ENCODE measurements around the gene C16orf86.

C16orf86 gene

GRCh38 chr16:67648764-67649407 lies 17.7 kb upstream of the C16orf86 start:
- H3K4me3 Mint-ChIP-seq = no peak overlapping the region
- no peaks in the 10 kb centered on the region for H3K9me3 Mint-ChIP-seq
- peaks cover 9 to 14% of the 10 kb centered on the region in 2 donors for H3K4me1 Mint-ChIP-seq (ENCODE audit: low read depth in 2 of 2)
- H3K27ac Mint-ChIP-seq = peak overlapping the region in 1 of 2 donors; percentile 51
- H3K27me3 Mint-ChIP-seq = no peaks in the 10 kb centered on the region
- peaks cover 27% of the 10 kb centered on the region for H3K36me3 Mint-ChIP-seq (ENCODE audit: insufficient read depth)
- ATAC-seq (replicated peaks) = no peak
- no peak for DNase-seq

- DNase-seq = no peak
- Mint-ChIP-seq H3K4me3 (no peak overlapping the region), H3K27ac (no peak overlapping the region), H3K36me3 (ENCODE audit: insufficient read depth) (peaks cover 30% of the 10 kb centered on the region), H3K9me3 (no peaks in the 10 kb centered on the region), H3K4me1 (ENCODE audit: low read depth in 2 of 2) (peaks cover 6 to 12% of the 10 kb centered on the region in 2 donors), H3K27me3 (no peaks in the 10 kb centered on the region)
- ATAC-seq (replicated peaks) = no peak
Measured at GRCh38 chr16:67649494-67649931, 17.1 kb upstream of the C16orf86 start.

GRCh38 chr16:67650023-67650422 lies 16.6 kb upstream of the C16orf86 start:
- DNase-seq = no peak
- peaks cover 5 to 11% of the 10 kb centered on the region in 2 donors for H3K4me1 Mint-ChIP-seq (ENCODE audit: low read depth in 2 of 2)
- H3K36me3 Mint-ChIP-seq (ENCODE audit: insufficient read depth) = peaks cover 30% of the 10 kb centered on the region
- ATAC-seq (replicated peaks) = no peak
- H3K4me3 Mint-ChIP-seq = no peak overlapping the region
- no peaks in the 10 kb centered on the region for H3K27me3 Mint-ChIP-seq
- H3K27ac Mint-ChIP-seq = no peak overlapping the region
- H3K9me3 Mint-ChIP-seq = no peaks in the 10 kb centered on the region

GRCh38 chr16:67651039-67651438 lies 15.6 kb upstream of the C16orf86 start:
- no peak for ATAC-seq (replicated peaks)
- Mint-ChIP-seq H3K36me3 (ENCODE audit: insufficient read depth) (peaks cover 38% of the 10 kb centered on the region), H3K4me1 (ENCODE audit: low read depth in 2 of 2) (peaks cover 5 to 6% of the 10 kb centered on the region in 2 donors), H3K27me3 (no peaks in the 10 kb centered on the region), H3K9me3 (no peaks in the 10 kb centered on the region), H3K4me3 (no peak overlapping the region), H3K27ac (no peak overlapping the region)
- no peak for DNase-seq

GRCh38 chr16:67651847-67652246 lies 14.8 kb upstream of the C16orf86 start:
- Mint-ChIP-seq H3K9me3 (no peaks in the 10 kb centered on the region), H3K4me3 (no peak overlapping the region), H3K27me3 (no peaks in the 10 kb centered on the region), H3K27ac (peak overlapping the region in 1 of 2 donors; percentile 87), H3K36me3 (ENCODE audit: insufficient read depth) (peaks cover 42% of the 10 kb centered on the region), H3K4me1 (ENCODE audit: low read depth in 2 of 2) (peaks cover under 1 to 4% of the 10 kb centered on the region in 2 donors)
- ATAC-seq (replicated peaks) (no peak), DNase-seq (no peak)

- ATAC-seq (replicated peaks) (no peak), DNase-seq (no peak)
- H3K27me3 Mint-ChIP-seq = no peaks in the 10 kb centered on the region
- H3K27ac Mint-ChIP-seq = peak overlapping the region in 1 of 2 donors; percentile 87
- no peaks in the 10 kb centered on the region for H3K9me3 Mint-ChIP-seq
- H3K4me1 Mint-ChIP-seq (ENCODE audit: low read depth in 2 of 2) = peaks cover 0 to 4% of the 10 kb centered on the region in 2 donors
- peaks cover 43% of the 10 kb centered on the region for H3K36me3 Mint-ChIP-seq (ENCODE audit: insufficient read depth)
- H3K4me3 Mint-ChIP-seq = no peak overlapping the region
Measured at GRCh38 chr16:67652578-67653127, 14.0 kb upstream of the C16orf86 start.

GRCh38 chr16:67653128-67653788 lies 13.4 kb upstream of the C16orf86 start:
- Mint-ChIP-seq H3K36me3 (ENCODE audit: insufficient read depth) (peaks cover 43% of the 10 kb centered on the region), H3K4me1 (ENCODE audit: low read depth in 2 of 2) (peaks cover 0 to 4% of the 10 kb centered on the region in 2 donors), H3K27me3 (no peaks in the 10 kb centered on the region), H3K4me3 (no peak overlapping the region), H3K9me3 (no peaks in the 10 kb centered on the region), H3K27ac (no peak overlapping the region)
- ATAC-seq (replicated peaks) (no peak), DNase-seq (no peak)

GRCh38 chr16:67653789-67654402 lies 12.7 kb upstream of the C16orf86 start:
- Mint-ChIP-seq H3K27me3 (no peaks in the 10 kb centered on the region), H3K4me3 (no peak overlapping the region), H3K9me3 (no peaks in the 10 kb centered on the region), H3K4me1 (ENCODE audit: low read depth in 2 of 2) (peaks cover 5 to 7% of the 10 kb centered on the region in 2 donors), H3K36me3 (ENCODE audit: insufficient read depth) (peaks cover 43% of the 10 kb centered on the region), H3K27ac (no peak overlapping the region)
- ATAC-seq (replicated peaks) = no peak
- DNase-seq = no peak

- Mint-ChIP-seq H3K27me3 (no peaks in the 10 kb centered on the region), H3K9me3 (no peaks in the 10 kb centered on the region), H3K27ac (peak overlapping the region in 1 of 2 donors; percentile 12), H3K36me3 (ENCODE audit: insufficient read depth) (peaks cover 44% of the 10 kb centered on the region), H3K4me1 (ENCODE audit: low read depth in 2 of 2) (peaks cover 11 to 12% of the 10 kb centered on the region in 2 donors), H3K4me3 (no peak overlapping the region)
- ATAC-seq (replicated peaks) (no peak), DNase-seq (no peak)
Measured at GRCh38 chr16:67654403-67654911, 12.2 kb upstream of the C16orf86 start.

- DNase-seq = no peak
- Mint-ChIP-seq H3K4me3 (no peak overlapping the region), H3K27ac (peak overlapping the region in 1 of 2 donors; percentile 25)
Measured at GRCh38 chr16:67655363-67655762, 11.3 kb upstream of the C16orf86 start.

GRCh38 chr16:67656344-67657016 lies 10.1 kb upstream of the C16orf86 start:
- DNase-seq = no peak
- Mint-ChIP-seq H3K27ac (peak overlapping the region in 1 of 2 donors; percentile 25), H3K9me3 (no peaks in the 10 kb centered on the region), H3K4me3 (no peak overlapping the region), H3K36me3 (ENCODE audit: insufficient read depth) (peaks cover 50% of the 10 kb centered on the region), H3K27me3 (no peaks in the 10 kb centered on the region), H3K4me1 (ENCODE audit: low read depth in 2 of 2) (peaks cover 18 to 21% of the 10 kb centered on the region in 2 donors)
- ATAC-seq (replicated peaks) = no peak

More at GRCh38 chr16:67655363-67655762, 11.3 kb upstream of the C16orf86 start:
- Mint-ChIP-seq H3K4me1 (ENCODE audit: low read depth in 2 of 2) (peaks cover 12 to 15% of the 10 kb centered on the region in 2 donors), H3K36me3 (ENCODE audit: insufficient read depth) (peaks cover 41% of the 10 kb centered on the region), H3K9me3 (no peaks in the 10 kb centered on the region), H3K27me3 (no peaks in the 10 kb centered on the region)
- ATAC-seq (replicated peaks) = no peak

GRCh38 chr16:67657017-67657608 lies 9.5 kb upstream of the C16orf86 start:
- Mint-ChIP-seq H3K4me3 (no peak overlapping the region), H3K9me3 (no peaks in the 10 kb centered on the region), H3K4me1 (ENCODE audit: low read depth in 2 of 2) (peaks cover 17 to 22% of the 10 kb centered on the region in 2 donors), H3K27me3 (no peaks in the 10 kb centered on the region), H3K36me3 (ENCODE audit: insufficient read depth) (peaks cover 44% of the 10 kb centered on the region), H3K27ac (peak overlapping the region in 1 of 2 donors; percentile 96)
- DNase-seq (no peak), ATAC-seq (replicated peaks) (no peak)
